Measurements from ENCODE around the gene GRIA3. TPM values are rescaled to one million over a fixed set of nuclear protein-coding genes. Genes with fewer than 3 reads are reported as not detected.

Gene GRIA3
- total RNA-seq, 4 donors from 2014 or later: 0.33 to 0.73 (median 0.46) TPM; not detected in 1

DNA sequence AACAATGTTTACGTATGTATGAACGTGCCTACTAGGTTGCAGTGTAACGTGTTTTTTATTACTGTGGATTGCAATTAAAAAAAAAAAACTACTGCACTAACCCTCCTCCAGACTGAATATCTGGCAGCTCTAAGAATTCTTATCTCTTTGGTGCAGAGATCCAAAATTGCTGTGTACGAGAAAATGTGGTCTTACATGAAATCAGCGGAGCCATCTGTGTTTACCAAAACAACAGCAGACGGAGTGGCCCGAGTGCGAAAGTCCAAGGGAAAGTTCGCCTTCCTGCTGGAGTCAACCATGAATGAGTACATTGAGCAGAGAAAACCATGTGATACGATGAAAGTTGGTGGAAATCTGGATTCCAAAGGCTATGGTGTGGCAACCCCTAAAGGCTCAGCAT lies 280.6 kb downstream of the GRIA3 start:
- H3K36me3 ChIP-seq: no peaks in the 10 kb centered on the region
- TF ChIP-seq POLR2A (IDR thresholded peaks at IDR 0.05): no peak
- TF ChIP-seq, protein P1, sequence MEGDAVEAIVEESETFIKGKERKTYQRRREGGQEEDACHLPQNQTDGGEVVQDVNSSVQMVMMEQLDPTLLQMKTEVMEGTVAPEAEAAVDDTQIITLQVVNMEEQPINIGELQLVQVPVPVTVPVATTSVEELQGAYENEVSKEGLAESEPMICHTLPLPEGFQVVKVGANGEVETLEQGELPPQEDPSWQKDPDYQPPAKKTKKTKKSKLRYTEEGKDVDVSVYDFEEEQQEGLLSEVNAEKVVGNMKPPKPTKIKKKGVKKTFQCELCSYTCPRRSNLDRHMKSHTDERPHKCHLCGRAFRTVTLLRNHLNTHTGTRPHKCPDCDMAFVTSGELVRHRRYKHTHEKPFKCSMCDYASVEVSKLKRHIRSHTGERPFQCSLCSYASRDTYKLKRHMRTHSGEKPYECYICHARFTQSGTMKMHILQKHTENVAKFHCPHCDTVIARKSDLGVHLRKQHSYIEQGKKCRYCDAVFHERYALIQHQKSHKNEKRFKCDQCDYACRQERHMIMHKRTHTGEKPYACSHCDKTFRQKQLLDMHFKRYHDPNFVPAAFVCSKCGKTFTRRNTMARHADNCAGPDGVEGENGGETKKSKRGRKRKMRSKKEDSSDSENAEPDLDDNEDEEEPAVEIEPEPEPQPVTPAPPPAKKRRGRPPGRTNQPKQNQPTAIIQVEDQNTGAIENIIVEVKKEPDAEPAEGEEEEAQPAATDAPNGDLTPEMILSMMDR (IDR thresholded peaks at IDR 0.05): no peak
- intact Hi-C loops (cut with DNase I): no loop called here
- no peak for DNase-seq
- H3K27me3 ChIP-seq: no peaks in the 10 kb centered on the region
- WGBS, 2 donors: 80 to 86% methylated on average over 10 of the region's 10 CpGs
- H3K27ac ChIP-seq: no peak overlapping the region
- no peaks in the 10 kb centered on the region for H3K9me3 ChIP-seq
- no peak overlapping the region for H3K4me3 ChIP-seq (replicated peaks in 1 of 3)
- H3K4me1 ChIP-seq: no peaks in the 10 kb centered on the region

DNA sequence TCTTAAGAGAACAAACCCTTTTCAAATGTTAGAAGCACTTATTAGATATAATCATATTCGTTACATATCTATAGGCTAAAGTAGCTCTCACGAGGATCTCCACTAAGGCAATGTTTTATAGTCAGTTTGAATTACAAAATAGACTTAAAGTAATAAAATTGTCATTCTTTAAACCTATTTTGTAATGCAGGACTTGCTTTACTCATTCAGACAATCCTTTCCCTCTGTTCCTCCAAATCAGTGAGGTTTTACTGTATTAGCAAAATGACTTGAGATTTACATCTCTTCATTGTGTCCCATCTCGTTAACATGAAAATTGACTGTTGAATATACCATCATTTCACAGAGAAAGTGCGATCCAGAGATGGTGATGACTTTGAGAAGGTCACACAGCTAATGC lies 284.4 kb downstream of the GRIA3 start:
- no peaks in the 10 kb centered on the region for H3K9me3 ChIP-seq
- no peaks in the 10 kb centered on the region for H3K27me3 ChIP-seq
- H3K27ac ChIP-seq: no peak overlapping the region
- no peak overlapping the region for H3K4me3 ChIP-seq (replicated peaks in 1 of 3)
- H3K36me3 ChIP-seq: no peaks in the 10 kb centered on the region
- DNase-seq: no peak
- TF ChIP-seq, protein P1 (IDR thresholded peaks at IDR 0.05): no peak
- TF ChIP-seq POLR2A (IDR thresholded peaks at IDR 0.05): no peak
- WGBS, 2 donors: 73 to 76% methylated on average over 4 of the region's 4 CpGs
- intact Hi-C loops (cut with DNase I): no loop called here
- H3K4me1 ChIP-seq: no peaks in the 10 kb centered on the region

DNA sequence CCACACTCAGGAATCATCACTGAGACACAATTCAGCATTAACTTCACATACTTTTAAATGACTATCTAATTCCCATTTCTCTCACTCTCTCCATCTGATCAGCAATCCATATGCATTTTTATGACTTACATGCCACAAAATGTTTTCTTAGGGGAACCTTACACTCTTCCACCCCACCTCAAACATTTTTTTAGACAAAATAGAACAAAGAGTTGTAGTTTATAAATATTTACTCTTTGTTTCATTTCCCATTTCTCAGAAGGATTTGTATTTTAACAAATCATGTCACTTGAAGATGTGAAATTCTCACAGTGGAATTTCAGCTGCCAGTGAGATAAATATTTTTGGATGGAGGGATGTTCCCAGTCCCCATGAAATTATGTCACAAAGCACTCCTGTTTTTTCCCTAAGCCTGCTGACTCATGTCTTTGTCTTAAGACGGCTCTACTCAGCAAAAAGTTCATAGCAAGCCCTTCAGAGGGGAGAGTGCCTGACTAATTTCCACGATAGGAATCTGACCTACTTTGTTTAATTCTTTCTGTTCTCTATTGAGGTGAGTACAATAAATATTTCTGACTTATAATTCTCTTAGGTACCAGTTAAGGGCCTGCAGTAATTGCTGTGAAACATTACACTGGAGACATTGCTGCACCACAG lies 291.1 kb downstream of the GRIA3 start:
- TF ChIP-seq, protein P1 (IDR thresholded peaks at IDR 0.05): no peak
- no peak for TF ChIP-seq POLR2A (IDR thresholded peaks at IDR 0.05)
- Histone ChIP-seq H3K27ac (no peak overlapping the region), H3K4me3 (replicated peaks in 1 of 3) (no peak overlapping the region), H3K36me3 (no peaks in the 10 kb centered on the region), H3K27me3 (no peaks in the 10 kb centered on the region), H3K9me3 (no peaks in the 10 kb centered on the region), H3K4me1 (no peaks in the 10 kb centered on the region)
- DNase-seq: no peak
- intact Hi-C loops (cut with DNase I): no loop called here
- WGBS, 2 donors: 44 to 45% methylated on average over 2 of the region's 2 CpGs

DNA sequence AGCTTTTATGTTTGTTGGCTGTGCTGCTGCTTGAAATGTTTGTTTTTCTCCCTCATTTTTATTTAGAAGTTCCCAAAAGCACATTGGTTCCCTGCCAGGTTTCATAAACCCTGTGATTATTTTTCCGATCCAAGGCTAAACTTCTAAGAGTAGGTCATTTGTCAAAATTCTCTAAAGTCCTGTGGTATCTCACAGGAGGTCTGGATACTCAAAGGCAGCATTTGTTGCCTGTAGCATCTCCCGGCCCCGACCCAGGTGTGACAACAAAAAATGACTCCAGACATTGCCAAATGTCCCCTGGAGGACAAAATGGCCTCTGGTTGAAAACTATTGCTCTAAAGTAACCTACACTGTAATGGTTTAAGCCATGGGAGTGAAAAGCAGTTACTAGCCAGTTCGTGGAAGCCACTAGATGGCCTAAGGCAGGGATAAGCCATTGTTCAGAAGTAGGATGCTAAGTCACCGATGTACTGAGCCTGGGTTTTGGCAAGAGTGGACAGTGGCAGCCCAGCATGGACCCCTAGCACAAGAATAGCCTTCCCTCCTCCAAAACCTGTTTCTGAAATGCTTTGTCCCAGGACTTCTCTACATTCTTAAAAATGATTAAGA lies 292.6 kb downstream of the GRIA3 start:
- no peaks in the 10 kb centered on the region for H3K36me3 ChIP-seq
- no peak for DNase-seq
- TF ChIP-seq, protein P1 (IDR thresholded peaks at IDR 0.05): no peak
- TF ChIP-seq POLR2A (IDR thresholded peaks at IDR 0.05): no peak
- no peaks in the 10 kb centered on the region for H3K27me3 ChIP-seq
- no peaks in the 10 kb centered on the region for H3K9me3 ChIP-seq
- intact Hi-C loops (cut with DNase I): no loop called here
- no peak overlapping the region for H3K27ac ChIP-seq
- H3K4me3 ChIP-seq (replicated peaks in 1 of 3): no peak overlapping the region
- H3K4me1 ChIP-seq: no peaks in the 10 kb centered on the region
- WGBS, 2 donors: 45 to 68% methylated on average over 5 of the region's 5 CpGs

DNA sequence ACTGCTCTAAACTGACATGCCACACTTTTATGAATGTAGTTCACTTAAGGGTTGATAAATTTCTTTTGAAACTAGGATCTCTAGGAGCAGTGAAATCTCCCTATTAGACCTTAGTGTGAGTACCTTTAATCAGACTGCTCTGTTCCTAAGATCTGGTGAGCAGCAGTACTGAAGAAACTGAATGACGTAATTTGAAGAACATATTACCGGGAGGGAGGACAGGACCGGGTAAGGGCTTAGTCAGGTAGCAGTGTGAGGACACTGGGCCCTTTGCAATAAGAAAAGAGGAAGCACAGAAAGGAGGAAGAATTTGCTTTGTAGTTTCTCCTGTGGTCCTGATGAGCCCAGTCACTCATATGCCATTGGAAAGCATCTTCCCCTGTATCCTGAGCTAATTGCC lies 293.6 kb downstream of the GRIA3 start:
- H3K27me3 ChIP-seq: no peaks in the 10 kb centered on the region
- no peaks in the 10 kb centered on the region for H3K4me1 ChIP-seq
- no peak overlapping the region for H3K27ac ChIP-seq
- H3K9me3 ChIP-seq: no peaks in the 10 kb centered on the region
- intact Hi-C loops (cut with DNase I): no loop called here
- H3K4me3 ChIP-seq (replicated peaks in 1 of 3): no peak overlapping the region
- TF ChIP-seq, protein P1 (IDR thresholded peaks at IDR 0.05): no peak
- TF ChIP-seq POLR2A (IDR thresholded peaks at IDR 0.05): no peak
- no peak for DNase-seq
- no peaks in the 10 kb centered on the region for H3K36me3 ChIP-seq
- whole genome bisulfite sequencing, 2 donors: 91 to 94% methylated on average over 3 of the region's 3 CpGs
